ENCODE measurements around the gene LANCL1. TPM values are rescaled to one million over a fixed set of nuclear protein-coding genes. Genes with fewer than 3 reads are reported as not detected.

LANCL1 gene
- polyA plus RNA-seq, 1 of the 3 experiments (the other 2 are of a cell fraction): 34.3 TPM

GRCh38 chr2:210459407-210459806 is 17.2 kb downstream of the LANCL1 start:
- peaks cover 0 to 11% of the 10 kb centered on the region in 2 experiments; a peak in 3 of 4 replicates for H3K4me1 ChIP-seq (ENCODE audit: control insufficient read depth in 1 of 2, insufficient read depth in 2 of 2, low read depth in 1 of 2, low read length in 1 of 2)
- H3F3A ChIP-seq (replicated peaks; ENCODE audit: insufficient read depth): no peaks in the 10 kb centered on the region
- no peak overlapping the region for H3K9ac ChIP-seq
- DNase-seq: no peak
- H3K4me3 ChIP-seq (ENCODE audit: low read depth in 2 of 2, low read length in 1 of 2): no peak overlapping the region
- 95% methylated on average over 3 of the region's 3 CpGs for WGBS (ENCODE audit: low lambda C conversion rate)
- ChIA-PET POLR2A (no interaction called here), CTCF (interaction anchor here (0.7 kb wide), 1 partner anchor 1035 kb away, joined by 3 read pairs; no protein-coding TSS in a partner anchor)
- no peak overlapping the region for H3K4me2 ChIP-seq
- H3K9me2 ChIP-seq: no peaks in the 10 kb centered on the region
- H2AFZ ChIP-seq (ENCODE audit: low read depth): no peak overlapping the region
- no peaks in the 10 kb centered on the region for H3K27me3 ChIP-seq (ENCODE audit: insufficient read depth)
- no peaks in the 10 kb centered on the region for H3K79me2 ChIP-seq (ENCODE audit: insufficient read depth)
- H3K9me3 ChIP-seq: no peaks in the 10 kb centered on the region
- no peaks in the 10 kb centered on the region for H4K20me1 ChIP-seq (ENCODE audit: insufficient read depth)
- peaks cover 54 to 85% of the 10 kb centered on the region in 2 experiments for H3K36me3 ChIP-seq (replicated peaks in 1 of 2; ENCODE audit: control insufficient read depth in 1 of 2, insufficient read depth in 2 of 2, low read length in 1 of 2)
- TF ChIP-seq USF1 (IDR thresholded peaks at IDR 0.05; ENCODE audit: borderline replicate concordance, low read depth) (no peak), YY1 (IDR thresholded peaks at IDR 0.05; ENCODE audit: low read depth) (no peak), TEAD4 (IDR thresholded peaks at IDR 0.05; ENCODE audit: borderline replicate concordance, insufficient read depth) (no peak), FOSL2 (IDR thresholded peaks at IDR 0.05; ENCODE audit: borderline replicate concordance, low read depth) (no peak), TCF12 (IDR thresholded peaks at IDR 0.05) (no peak), CTCF (IDR thresholded peaks at IDR 0.05) (no peak), JUND (IDR thresholded peaks at IDR 0.05) (no peak), EZH2phosphoT487 (IDR thresholded peaks at IDR 0.05; ENCODE audit: borderline replicate concordance, low read depth) (no peak), CHD2 (IDR thresholded peaks at IDR 0.05; ENCODE audit: low read length, partially characterized antibody) (no peak), FOXM1 (IDR thresholded peaks at IDR 0.05; ENCODE audit: low read depth) (no peak), NRF1 (IDR thresholded peaks at IDR 0.05; ENCODE audit: low read depth, low read length) (no peak), ZBTB33 (IDR thresholded peaks at IDR 0.05; ENCODE audit: borderline replicate concordance, low read depth) (no peak), GABPA (IDR thresholded peaks at IDR 0.05; ENCODE audit: low read depth) (no peak)
- no peak overlapping the region for H3K27ac ChIP-seq (ENCODE audit: low read depth in 2 of 2, low read length in 1 of 2)

GRCh38 chr2:210458395-210458794 is 18.2 kb downstream of the LANCL1 start:
- H3K4me3 ChIP-seq (ENCODE audit: low read depth in 2 of 2, low read length in 1 of 2): no peak overlapping the region
- CTCF ChIA-PET: no interaction called here
- H3K27ac ChIP-seq (ENCODE audit: low read depth in 2 of 2, low read length in 1 of 2): no peak overlapping the region
- H3K9ac ChIP-seq: no peak overlapping the region
- TF ChIP-seq USF2 (IDR thresholded peaks at IDR 0.05; ENCODE audit: borderline replicate concordance, low read depth, low read length): no peak
- no peak for TF ChIP-seq SMC3 (IDR thresholded peaks at IDR 0.05; ENCODE audit: low read depth, low read length)
- TF ChIP-seq NRF1 (IDR thresholded peaks at IDR 0.05; ENCODE audit: low read depth, low read length): no peak
- TF ChIP-seq ELF1 (IDR thresholded peaks at IDR 0.05): no peak
- TF ChIP-seq USF1 (IDR thresholded peaks at IDR 0.05; ENCODE audit: borderline replicate concordance, low read depth): no peak
- no peak for TF ChIP-seq POLR2AphosphoS5 (IDR thresholded peaks at IDR 0.05; ENCODE audit: low read depth, low read length)
- TF ChIP-seq SIN3A (IDR thresholded peaks at IDR 0.05; ENCODE audit: borderline replicate concordance, low read depth, low read length): no peak
- TF ChIP-seq YY1 (IDR thresholded peaks at IDR 0.05; ENCODE audit: low read depth): no peak
- TF ChIP-seq EZH2phosphoT487 (IDR thresholded peaks at IDR 0.05; ENCODE audit: borderline replicate concordance, low read depth): no peak
- no peak for TF ChIP-seq RAD21 (IDR thresholded peaks at IDR 0.05; ENCODE audit: low read length)
- H3K9me2 ChIP-seq: no peaks in the 10 kb centered on the region
- H3K79me2 ChIP-seq (ENCODE audit: insufficient read depth): no peaks in the 10 kb centered on the region
- H3K27me3 ChIP-seq (ENCODE audit: insufficient read depth): no peaks in the 10 kb centered on the region
- H3K36me3 ChIP-seq (replicated peaks in 1 of 2; ENCODE audit: control insufficient read depth in 1 of 2, insufficient read depth in 2 of 2, low read length in 1 of 2): peaks cover 53 to 85% of the 10 kb centered on the region in 2 experiments
- H2AFZ ChIP-seq (ENCODE audit: low read depth): no peak overlapping the region
- no peak overlapping the region for H3K4me2 ChIP-seq
- no peaks in the 10 kb centered on the region for H3F3A ChIP-seq (replicated peaks; ENCODE audit: insufficient read depth)
- no peaks in the 10 kb centered on the region for H3K9me3 ChIP-seq
- POLR2A ChIA-PET: no interaction called here
- H4K20me1 ChIP-seq (ENCODE audit: insufficient read depth): no peaks in the 10 kb centered on the region
- DNase-seq: no peak
- H3K4me1 ChIP-seq (ENCODE audit: control insufficient read depth in 1 of 2, insufficient read depth in 2 of 2, low read depth in 1 of 2, low read length in 1 of 2): peaks cover 0 to 11% of the 10 kb centered on the region in 2 experiments; a peak in 3 of 4 replicates
- 98% methylated on average over 4 of the region's 4 CpGs for WGBS (ENCODE audit: low lambda C conversion rate)

Measured in SK-N-SH (cell line).